Stomach (tissue), 4 donors: ENCODE data around the gene ECD.

ENCODE experiments used
- CTCF ChIP-seq, 7 experiments: fragments of 450-650 bp in 4 of 7; fragments of 200-600 bp in 3 of 7; sonication (generic) in 3 of 7; IDR thresholded peaks; one replicate each; pipeline ENCODE4 v1.5.1; 2016 to 2019; ENCODE audit warnings: antibody characterized with exemption in 7 of 7, control low read depth in 2 of 7, mild to moderate bottlenecking in 1 of 7
- POLR2A ChIP-seq, 4 donors: fragments of 450-650 bp; IDR thresholded peaks; one replicate each; pipeline ENCODE4 v1.6.1; 2016; ENCODE audit warnings: antibody characterized with exemption in 4 of 4, control low read depth in 2 of 4, mild to moderate bottlenecking in 1 of 4, moderate library complexity in 1 of 4
- POLR2AphosphoS5 ChIP-seq, 3 donors: sonication (generic); formaldehyde crosslinking; IDR thresholded peaks; one replicate each; pipeline ENCODE4 v1.6.1; 2016; ENCODE audit warnings: antibody characterized with exemption in 3 of 3

GRCh38 chr10:73167458-73167782 lies 388 bp downstream of the ECD start:
- TF ChIP-seq CTCF (IDR thresholded peaks at IDR 0.05) (no peak), POLR2A (IDR thresholded peaks at IDR 0.05) (no peak), POLR2AphosphoS5 (IDR thresholded peaks at IDR 0.05) (no peak)
